OCI-LY3 (cell line): ENCODE measurements around the gene ASMTL.

ENCODE experiments used
- EZH2phosphoT487 ChIP-seq: fragments of 200-600 bp; shearing (Covaris generic); IDR thresholded peaks from 2 replicates; pipeline ENCODE4 v1.6.1; 2018; ENCODE audit warnings: antibody characterized with exemption, mixed run types, low read depth
- TF ChIP-seq, protein P1 (sequence below): fragments of 200-600, 300-600 bp; sonication (generic); IDR thresholded peaks from 2 replicates; pipeline ENCODE4 v1.5.1; 2014; ENCODE audit warnings: antibody characterized with exemption, low read length, low read depth

DNA sequence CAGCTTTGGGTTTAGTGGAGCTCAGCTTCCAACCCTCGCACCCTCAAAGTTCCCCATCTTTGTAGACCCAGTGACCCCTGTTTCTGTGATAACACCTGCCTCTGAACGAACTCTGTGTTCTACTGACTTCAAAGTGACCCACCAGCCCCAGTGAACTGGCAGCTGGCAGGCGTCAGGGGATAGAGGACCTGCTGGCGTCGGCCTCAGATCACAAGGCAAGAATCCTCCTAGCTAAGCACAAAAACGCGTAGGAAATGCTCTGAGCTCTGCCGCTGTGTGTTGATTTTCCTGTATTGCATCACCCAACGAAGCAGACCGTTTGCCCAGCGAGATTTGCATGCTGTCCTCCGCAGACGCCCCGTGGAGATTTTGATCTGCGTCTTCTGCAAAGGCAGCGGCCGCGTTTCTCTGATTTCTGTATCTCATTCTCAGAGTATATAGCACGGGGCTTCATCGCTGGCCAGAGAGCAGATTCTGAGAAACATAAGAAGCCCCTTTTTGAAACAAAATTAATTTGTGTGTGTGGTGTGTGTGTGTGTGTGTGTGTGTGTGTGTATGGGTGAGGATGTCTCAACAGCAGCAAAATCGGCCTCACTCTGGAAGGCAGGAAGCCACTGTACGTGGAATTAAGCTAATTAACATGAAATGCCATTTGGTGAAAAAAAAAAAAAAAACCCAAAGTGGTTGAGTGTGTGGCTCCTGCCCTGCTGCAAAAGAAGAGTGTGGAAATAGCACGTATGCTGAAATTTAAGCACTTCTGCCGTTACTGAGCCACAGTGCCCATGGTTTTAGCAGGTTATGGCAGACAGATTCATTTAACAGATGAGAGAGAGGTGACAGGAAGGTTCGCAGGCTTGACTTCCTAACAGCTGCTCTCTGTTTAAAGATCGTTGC lies 29.2 kb upstream of the ASMTL start:
- no peak for TF ChIP-seq EZH2phosphoT487
- TF ChIP-seq, protein P1, sequence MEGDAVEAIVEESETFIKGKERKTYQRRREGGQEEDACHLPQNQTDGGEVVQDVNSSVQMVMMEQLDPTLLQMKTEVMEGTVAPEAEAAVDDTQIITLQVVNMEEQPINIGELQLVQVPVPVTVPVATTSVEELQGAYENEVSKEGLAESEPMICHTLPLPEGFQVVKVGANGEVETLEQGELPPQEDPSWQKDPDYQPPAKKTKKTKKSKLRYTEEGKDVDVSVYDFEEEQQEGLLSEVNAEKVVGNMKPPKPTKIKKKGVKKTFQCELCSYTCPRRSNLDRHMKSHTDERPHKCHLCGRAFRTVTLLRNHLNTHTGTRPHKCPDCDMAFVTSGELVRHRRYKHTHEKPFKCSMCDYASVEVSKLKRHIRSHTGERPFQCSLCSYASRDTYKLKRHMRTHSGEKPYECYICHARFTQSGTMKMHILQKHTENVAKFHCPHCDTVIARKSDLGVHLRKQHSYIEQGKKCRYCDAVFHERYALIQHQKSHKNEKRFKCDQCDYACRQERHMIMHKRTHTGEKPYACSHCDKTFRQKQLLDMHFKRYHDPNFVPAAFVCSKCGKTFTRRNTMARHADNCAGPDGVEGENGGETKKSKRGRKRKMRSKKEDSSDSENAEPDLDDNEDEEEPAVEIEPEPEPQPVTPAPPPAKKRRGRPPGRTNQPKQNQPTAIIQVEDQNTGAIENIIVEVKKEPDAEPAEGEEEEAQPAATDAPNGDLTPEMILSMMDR = no peak
